Activated CD8-positive, alpha-beta memory T cell treated with anti-CD3 and anti-CD28 coated beads for 4 hours (primary cell): ENCODE measurements around the gene DDX31.

Experiments used
- DNase-seq, 2 donors: peaks; one replicate each; pipeline ENCODE4 v3.0.0-alpha.2; 2020; ENCODE audit warnings: low read depth in 2 of 2

The DDX31 gene

GRCh38 chr9:132547052-132547431 lies 122.7 kb downstream of the DDX31 start:
- DNase-seq = no peak

GRCh38 chr9:132546148-132547051 lies 123.4 kb downstream of the DDX31 start:
- DNase-seq = no peak

GRCh38 chr9:132545578-132545977 lies 124.2 kb downstream of the DDX31 start:
- DNase-seq = no peak

- no peak for DNase-seq
These were observed 125.8 kb downstream of the DDX31 start for GRCh38 chr9:132543960-132544359.

- DNase-seq = no peak
These were observed 126.5 kb downstream of the DDX31 start for GRCh38 chr9:132543251-132543650.
